NOMO-1 (cell line): ENCODE measurements around the gene GREM2.

Experiments used
- DNase-seq, 2 experiments: peaks; one replicate each; lab custom pipeline; 2025; ENCODE audit not compliant: unreplicated experiment in 2 of 2; lab: John Stamatoyannopoulos, UW

Gene GREM2

DNA sequence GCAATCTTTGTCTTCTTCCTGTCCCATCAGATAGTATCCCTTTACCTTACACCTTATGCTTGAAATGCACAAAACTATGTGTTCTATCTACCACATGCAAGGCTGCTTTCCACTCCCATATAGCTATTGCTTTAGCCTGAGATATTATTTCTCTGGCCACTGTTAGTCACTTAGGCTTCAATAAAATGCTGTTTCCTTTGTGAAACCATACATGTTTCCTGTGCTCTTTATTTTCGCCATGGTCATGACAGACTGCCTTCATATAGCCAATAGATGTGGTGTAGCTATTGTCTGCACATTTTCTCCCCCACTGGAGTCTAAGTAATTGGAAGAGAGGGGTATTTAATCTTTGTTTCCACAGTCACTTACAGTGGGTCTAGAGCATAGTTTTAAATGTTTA is 108.4 kb downstream of the GREM2 start:
- no peak for DNase-seq

DNA sequence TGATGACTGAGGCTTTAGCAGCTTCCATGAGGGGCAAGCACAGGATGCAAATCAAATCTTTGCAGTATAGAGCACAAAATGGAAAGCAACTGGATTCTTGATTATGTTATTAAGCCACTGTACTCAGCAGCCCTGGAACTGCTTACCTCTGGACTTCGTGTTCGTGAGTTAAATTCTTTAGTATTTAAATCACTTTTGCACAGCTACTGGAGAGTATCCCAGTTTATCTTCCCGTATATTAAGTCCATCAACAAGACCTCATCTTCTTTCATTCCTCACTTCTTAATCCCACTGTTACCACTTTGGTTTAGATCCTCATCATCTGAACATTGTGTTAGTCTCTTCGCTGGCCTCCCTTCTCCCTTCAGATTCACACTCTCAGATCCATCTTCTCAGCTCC is 108.9 kb downstream of the GREM2 start:
- no peak for DNase-seq

DNA sequence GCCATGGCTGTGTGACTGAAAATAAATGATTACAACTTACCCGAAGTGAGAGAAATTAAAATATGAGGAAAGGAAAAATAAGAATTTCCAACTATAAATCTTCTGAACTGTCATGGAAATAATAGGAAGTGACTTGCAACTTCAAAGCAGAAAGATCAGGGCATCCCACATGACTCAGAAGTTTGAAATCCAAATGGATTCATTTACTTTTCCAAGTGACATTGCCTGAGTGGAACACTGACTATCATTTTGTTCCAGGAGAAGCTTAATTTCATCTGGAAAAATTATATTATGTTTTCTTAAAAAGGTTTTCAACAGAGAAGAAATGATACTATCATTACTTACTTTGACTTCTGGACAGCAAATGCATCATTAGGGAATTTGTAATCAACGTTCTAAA is 110.8 kb downstream of the GREM2 start:
- DNase-seq, result no peak

DNA sequence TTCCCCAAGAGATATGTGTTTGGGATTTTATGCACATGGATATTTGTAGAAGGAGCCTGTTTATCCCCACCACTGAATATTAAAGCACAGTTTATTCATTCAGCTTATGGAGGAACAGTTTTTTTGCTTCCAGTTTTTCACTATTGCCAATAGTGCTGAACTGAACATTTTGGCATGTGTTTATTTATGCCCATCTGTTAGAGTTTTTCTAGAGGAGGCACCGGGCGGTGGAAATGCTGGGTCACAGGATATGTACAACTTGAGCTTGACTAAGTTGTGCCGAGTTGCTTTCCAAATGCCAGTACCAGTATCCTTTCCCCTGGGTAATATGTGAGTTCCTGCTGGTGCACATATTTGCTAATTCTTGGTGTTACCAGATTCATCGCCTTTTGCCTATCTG is 111.3 kb downstream of the GREM2 start:
- no peak for DNase-seq

DNA sequence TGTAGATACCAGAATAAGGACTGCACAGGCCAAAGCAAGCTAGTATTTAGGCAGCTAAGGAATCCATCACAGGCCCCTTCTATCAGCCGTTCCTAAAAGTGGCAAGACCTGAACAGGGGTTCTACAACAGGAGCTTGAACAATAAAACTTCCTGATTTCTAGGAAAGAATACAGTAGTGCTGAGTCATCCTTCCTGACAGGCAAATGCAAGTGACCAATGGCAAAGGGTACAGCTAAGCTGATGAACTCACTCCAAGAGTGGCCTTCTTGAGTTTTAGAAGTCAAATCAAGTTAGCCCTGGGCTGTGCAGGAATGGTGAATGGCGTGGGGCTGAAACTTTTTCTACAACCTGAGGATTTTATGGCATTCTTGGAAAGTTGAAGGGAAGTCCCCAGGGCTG is 112.9 kb downstream of the GREM2 start:
- no peak for DNase-seq

DNA sequence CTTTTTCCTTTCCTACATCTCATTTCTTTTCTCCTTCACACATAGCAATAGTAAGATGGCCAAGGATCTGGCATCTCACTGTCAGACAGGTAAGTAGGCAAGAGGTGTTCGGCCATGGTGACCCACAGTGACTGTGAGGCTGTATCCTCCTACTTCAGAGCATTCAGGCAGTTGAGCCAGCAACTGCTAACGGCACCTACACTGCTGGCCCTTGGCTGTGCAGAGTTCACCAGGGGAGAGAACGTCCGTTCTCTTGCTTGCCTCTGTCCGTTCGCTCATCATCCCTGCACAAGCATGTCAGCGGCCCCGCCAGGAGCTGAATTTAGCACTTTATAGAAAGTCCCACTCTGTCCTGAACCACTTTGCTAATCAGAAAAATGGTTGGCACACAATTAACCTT is 113.6 kb downstream of the GREM2 start:
- DNase-seq, result no peak

DNA sequence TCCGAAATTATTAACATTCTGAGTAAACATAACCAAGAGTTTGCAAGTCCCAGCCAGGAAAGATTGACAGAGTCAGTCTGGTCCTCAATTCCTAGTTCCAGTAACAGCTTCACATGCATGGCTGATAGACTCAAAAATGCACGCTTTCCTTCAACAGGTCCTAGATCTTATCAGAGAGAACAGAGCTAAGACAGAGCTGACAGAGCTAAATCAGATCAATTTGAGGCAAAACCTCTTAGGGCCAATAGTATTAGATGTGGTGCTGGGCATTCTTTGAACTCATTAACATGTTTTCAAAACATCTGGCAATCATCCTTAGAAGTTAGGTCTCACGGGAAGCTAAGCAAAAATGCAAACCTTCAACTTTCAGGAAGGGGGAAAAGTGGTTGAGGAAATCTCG is 114.0 kb downstream of the GREM2 start:
- DNase-seq, result no peak

DNA sequence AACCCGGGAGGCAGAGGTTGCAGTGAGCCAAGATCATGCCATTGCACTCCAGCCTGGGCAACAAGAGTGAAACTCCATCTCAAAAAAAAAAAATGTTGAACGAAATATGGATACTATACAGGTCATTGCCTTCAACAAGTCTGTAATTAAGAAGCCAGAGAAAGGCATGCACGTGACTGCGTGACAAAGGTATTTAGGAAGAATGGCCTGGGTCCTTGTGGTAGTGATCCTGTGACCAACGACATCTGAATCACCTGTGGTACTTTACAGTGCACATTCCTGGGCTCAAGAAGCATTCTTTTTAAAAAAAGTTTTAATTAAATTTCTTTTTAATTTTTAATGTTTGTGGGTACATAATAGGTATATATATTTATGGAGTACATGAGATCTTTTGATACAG is 115.0 kb downstream of the GREM2 start:
- DNase-seq, result no peak

DNA sequence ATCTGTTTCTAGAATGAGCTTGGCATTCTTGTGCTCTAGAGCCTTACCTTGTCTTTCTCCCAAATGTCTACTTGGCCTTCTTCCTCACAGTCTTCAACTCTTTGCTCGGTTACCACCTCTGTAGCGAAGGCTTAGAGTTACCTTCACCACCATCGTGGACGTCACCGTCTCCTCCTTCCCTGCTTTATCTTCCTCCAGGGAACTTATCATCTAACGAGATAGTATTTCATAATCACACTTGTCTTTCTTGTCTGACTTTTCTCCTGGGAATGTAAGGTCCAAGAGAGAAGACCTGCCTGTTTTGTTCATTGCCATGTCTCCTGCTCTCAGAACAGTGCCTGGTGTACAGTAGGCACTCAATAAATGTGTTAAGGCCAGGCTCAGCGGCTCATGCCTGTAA is 115.6 kb downstream of the GREM2 start:
- DNase-seq, result no peak

DNA sequence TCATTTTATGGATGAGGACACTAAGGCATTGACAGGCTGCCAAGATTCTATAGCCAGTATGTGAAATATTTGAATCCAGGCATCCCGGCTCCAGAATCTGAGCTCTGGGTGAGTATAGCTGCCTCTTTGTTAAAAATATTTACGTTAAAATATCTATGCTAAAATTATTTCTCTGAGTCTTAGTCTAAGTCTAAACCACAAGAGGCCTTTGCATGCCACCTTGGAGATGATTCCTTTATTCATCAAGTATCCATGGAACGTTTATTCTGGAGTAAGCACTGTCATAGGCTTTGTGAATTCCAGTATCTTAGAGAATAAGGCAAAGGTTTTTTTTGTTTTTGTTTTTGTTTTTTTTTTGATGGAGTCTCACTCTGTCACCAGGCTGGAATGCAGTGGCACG is 116.4 kb downstream of the GREM2 start:
- no peak for DNase-seq

DNA sequence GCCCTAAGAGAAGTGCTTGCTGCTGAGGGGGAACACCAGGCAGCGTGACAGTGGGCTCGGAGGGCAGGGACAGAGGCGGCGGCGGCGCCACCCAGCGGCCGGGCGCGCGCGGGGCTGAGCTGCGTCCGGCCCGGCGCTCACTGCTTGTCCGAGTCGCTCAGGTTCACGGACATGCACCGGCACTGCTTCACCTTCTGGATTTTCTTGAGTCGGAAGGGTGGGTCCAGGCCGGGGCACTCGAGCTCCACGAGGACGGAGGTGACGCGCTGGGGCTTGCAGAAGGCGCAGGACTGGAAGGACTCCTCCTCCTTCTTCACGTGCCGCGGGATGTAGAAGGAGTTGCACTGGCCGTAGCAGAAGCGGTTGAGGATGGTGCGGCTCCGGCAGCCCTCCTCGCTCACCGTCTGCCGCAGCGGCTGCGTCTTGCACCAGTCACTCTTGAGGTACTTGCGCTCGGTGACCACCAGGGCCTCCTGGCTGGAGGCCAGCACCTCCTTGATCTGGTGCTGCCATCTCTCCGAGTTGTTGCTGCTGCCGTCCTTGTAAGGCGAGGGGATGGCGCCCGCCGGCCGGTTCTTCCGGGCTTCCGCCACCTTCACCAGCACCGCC is 119.0 kb downstream of the GREM2 start:
- DNase-seq, result no peak

DNA sequence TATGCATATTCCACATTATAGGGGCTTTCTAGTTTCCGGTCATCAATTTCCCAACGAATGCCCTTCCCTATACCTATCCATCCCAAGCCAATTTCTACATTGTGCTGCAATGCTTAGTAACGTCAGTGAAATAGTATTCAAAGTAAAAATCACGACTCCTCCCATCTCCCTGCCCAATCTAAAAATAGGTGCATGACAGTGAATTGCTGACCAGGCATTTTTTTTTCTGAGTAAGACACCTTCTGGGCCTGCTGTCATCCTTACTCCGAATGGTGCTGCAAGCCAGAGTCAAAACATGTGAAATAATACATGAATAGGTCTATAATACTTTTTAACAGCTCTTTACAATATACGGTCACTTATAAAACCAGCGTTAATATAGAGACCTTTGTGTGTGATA is 120.2 kb downstream of the GREM2 start:
- no peak for DNase-seq

DNA sequence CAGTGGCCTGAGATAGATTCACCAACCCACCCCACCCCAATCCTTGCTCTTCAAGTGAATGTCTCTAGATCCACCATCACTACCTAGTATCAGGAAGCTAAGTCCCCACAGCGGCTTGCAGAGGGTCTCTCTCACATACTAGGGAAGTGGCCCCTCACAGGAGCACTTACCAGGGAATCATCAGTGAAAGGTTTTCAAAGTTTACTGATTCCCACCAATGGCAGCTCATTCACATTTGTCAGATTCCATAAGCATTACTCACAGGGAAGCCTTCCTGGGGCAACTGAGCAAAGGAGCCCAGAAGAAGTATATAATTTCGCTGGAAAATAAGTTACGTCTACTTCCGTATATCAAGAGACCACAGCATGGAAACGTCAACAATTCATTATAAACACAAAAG is 120.8 kb downstream of the GREM2 start:
- DNase-seq, result no peak

DNA sequence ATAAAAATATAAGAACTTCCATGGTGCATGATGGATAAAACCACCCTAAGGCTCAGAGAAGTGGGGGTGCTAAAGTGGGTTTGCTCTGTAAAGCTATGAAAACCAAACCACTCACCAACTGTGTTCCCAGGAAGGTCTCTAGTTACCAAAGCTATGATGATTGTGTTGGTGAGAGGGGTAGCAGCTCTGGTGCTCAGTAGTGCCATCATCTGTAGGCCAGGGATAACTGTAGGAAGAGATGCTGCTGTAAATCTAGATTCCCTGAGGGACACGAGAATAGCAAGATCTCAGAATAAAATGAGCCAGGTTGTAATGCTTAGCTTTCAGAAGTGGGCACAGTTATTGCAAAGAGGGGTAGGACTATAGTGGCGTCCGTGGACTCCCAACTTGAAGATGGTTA is 124.5 kb downstream of the GREM2 start:
- no peak for DNase-seq

DNA sequence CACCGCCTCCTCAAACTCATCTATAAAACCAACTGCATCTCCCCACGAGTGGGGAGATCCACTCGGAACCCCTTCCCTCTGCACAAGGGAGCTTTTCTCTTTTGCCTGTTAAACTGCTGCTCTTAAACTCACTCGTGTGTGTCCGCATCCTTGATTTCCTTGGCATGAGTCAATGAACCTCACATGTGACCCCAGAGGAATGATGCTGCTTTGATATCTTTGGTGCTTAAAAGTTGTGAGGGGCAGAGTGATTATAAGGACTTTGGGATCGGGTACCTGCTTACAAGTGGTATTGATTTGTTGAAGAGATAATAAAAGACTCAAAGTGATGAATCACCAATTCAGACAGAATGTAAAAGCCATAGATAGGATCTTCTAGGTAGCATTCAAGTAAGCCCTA is 125.3 kb downstream of the GREM2 start:
- no peak for DNase-seq

DNA sequence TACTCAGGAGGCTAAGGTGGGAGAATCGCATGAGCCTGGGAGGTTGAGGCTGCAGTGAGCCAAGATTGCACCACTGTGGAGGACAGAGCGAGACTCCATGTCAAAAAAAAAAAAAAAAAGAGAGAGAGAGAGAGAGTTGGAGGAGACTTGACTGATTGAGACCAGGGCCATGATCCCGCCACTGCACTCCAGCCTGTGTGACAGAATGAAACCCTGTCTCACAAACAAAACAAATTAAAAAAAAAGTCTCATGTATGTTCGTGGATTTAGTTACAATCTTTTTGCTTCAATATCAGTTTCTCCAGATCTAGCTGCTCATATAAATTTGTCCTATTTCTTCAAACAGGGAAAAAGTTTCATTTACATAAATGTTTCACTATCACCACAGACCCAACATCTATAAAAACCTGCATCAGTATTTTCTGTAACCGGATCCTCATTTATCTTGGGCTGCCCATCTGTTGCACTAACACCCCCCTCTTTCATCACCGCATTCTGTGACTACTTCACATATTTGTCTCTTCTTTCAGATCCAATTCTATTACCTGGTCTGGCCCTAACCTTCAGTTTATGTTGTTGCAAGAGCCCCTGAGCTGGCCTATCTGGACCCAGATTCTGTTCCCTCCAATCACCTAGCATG is 127.0 kb downstream of the GREM2 start:
- DNase-seq, result no peak

DNA sequence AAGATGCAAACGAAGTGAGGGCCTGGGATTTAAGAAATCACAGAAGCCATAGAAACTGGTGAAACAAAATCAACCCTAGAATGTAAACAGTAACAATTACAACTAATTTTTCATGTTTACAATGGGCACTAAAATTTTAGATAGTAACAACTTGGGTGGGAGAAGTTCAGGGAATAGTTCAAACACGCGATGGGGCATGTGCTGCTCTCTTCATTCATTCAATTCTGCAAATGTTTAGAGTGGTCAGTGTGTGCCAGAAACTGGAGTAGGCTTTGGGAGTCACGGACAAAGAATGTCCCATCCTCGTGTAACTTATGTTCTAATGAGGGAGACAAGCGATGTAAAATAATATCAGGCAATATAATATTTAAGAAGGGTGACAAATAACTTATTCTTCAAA is 133.4 kb downstream of the GREM2 start:
- DNase-seq, result no peak

DNA sequence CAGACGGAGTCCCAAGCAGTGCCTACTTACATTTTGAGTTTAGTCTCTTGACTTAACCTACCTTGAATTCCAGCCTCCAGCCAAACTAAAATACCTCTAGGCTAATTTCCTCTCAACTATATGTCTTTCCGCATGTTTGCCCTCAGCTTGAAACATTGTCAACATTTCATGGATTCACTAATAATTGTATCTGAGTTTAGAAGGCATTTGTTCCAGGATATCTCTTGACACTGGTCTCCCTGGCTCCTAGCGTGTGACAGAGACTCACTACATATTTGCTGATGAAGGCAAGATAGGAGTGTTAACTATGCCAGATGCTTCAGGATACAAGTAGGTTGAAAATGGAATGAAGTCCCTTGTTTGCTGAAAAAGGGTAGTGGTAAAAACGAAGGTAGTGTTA is 136.1 kb downstream of the GREM2 start:
- DNase-seq, result no peak

DNA sequence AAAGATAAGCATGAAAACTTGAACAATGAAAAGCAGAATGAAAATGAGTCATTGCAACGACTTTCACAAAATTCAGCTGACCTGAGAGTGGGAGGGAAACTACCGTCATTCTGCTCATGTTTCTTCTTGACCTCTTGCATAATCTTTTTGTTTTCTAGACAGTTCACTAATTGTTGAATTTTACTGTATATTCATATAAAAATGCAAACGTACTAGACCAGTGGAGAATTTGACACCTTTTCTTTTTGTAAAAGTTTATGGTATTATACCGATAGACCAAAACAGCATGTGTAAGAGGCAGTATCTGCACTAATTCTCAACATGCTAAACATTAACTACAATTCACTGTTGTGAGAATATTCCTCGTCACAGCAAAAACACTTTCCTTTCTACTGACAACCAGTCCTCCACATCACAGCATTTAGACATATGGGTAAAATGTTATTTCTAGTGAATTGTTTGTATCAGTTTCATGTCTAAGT is 137.8 kb downstream of the GREM2 start:
- no peak for DNase-seq

DNA sequence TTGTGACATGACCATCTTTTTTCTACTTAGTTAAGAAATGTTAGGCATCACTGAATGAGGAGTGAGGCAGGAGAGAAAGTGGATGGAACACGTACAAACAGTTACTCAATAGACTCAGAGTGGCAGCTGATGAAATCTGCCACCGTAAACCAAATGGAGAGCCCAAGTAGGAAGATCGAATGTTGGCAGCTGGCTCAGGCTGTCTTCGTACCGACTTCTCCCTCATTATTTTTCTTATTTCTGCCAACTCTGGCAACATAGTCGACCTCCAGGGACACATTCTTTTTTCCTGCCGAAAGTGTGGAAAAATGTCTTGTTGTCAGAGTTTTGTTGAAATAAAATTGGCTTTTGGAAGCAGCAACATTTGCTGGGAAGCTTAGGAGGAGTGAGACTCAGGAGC is 143.3 kb downstream of the GREM2 start:
- no peak for DNase-seq

DNA sequence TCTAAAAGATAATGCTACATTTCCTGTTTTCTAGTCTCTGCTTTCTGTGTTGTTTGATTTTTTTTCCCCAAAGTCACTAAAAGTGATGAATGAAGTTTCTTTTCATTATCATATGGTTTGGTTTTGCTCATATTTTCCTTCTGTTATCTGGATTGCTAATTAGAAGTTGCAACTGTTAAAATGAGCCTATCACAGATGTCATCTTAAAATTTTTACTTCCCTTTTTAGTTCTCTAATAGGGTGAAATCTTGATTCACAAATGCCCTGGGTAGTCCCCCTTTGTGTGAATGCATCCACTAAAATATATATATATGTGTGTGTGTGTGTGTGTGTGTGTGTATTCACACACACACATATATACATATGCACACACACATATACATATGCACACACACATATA is 144.1 kb downstream of the GREM2 start:
- no peak for DNase-seq

DNA sequence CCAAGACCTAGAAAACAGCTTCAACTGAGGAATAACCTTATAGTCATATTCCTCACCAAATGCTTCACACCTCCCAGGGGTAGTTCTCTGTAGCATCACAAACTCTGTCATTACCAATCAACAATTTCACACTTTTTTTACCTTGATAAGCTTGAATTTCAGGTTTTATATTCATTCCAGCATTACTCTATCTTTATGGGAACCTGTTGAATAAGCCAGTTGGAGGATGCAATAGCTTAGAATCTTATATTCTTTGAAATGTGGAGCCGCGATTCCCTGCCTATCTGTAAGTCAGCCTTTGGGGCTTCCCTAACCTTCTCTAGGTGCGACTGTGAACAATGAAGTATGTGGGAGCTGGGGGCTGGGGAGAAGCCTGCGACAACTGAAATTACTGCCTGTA is 145.4 kb downstream of the GREM2 start:
- no peak for DNase-seq

DNA sequence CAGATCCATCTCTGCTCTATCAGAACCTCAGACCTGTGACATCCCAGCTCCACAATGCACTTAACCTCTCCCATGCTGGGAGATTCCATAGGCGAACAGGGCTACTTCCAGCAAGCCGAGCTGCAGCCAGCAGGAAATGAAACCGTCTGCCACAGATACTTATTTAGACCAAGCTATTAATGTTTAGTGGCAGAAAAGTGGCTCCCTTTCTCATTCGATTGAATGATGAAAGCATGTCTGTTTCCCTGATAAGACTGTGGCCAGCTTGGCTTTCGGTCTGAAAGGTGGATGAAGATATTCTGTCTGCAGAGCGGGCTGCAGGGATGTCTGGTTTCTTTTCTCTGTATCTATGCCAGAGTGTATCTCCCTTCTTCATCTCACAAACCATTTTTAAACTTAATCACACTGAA is 146.4 kb downstream of the GREM2 start:
- no peak for DNase-seq
